Measurements from ENCODE around the gene ARL6. TPM values are rescaled to one million over a fixed set of nuclear protein-coding genes. Genes with fewer than 3 reads are reported as not detected.

Gene ARL6
- total RNA-seq, 1 donor from 2014 or later, result 6.0 TPM

DNA sequence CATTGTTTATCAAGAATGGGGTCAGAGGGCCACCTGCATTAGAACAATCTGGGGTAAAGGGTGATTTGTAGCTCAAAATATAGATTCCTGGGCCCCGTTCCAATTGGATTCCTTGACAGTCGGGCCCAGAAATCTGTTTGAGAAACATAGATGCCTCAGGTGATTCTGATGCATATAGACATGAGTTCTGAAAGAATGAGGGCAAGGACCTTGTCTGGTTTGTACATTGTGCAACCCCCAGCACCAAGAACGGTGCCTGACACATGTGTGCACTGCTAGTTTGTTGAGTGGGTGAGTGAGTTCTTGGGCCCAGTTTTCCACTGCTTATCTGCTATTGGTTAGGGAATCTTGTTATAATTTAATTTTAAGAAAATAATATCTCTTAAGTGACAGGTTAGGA, 73.8 kb downstream of the ARL6 start:
- peaks cover 4% of the 10 kb centered on the region for H3K9me3 Mint-ChIP-seq
- H3K36me3 Mint-ChIP-seq, result no peaks in the 10 kb centered on the region
- no peak overlapping the region for H3K4me3 Mint-ChIP-seq
- no peaks in the 10 kb centered on the region for H3K27me3 Mint-ChIP-seq
- no peak for DNase-seq (ENCODE audit: extremely low spot score, unreplicated experiment)
- peaks cover 13% of the 10 kb centered on the region for H3K4me1 Mint-ChIP-seq (ENCODE audit: unreplicated experiment)
- H3K27ac Mint-ChIP-seq, result no peak overlapping the region
- TF ChIP-seq, protein P1, sequence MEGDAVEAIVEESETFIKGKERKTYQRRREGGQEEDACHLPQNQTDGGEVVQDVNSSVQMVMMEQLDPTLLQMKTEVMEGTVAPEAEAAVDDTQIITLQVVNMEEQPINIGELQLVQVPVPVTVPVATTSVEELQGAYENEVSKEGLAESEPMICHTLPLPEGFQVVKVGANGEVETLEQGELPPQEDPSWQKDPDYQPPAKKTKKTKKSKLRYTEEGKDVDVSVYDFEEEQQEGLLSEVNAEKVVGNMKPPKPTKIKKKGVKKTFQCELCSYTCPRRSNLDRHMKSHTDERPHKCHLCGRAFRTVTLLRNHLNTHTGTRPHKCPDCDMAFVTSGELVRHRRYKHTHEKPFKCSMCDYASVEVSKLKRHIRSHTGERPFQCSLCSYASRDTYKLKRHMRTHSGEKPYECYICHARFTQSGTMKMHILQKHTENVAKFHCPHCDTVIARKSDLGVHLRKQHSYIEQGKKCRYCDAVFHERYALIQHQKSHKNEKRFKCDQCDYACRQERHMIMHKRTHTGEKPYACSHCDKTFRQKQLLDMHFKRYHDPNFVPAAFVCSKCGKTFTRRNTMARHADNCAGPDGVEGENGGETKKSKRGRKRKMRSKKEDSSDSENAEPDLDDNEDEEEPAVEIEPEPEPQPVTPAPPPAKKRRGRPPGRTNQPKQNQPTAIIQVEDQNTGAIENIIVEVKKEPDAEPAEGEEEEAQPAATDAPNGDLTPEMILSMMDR (conservative IDR thresholded peaks at IDR 0.05), result no peak

DNA sequence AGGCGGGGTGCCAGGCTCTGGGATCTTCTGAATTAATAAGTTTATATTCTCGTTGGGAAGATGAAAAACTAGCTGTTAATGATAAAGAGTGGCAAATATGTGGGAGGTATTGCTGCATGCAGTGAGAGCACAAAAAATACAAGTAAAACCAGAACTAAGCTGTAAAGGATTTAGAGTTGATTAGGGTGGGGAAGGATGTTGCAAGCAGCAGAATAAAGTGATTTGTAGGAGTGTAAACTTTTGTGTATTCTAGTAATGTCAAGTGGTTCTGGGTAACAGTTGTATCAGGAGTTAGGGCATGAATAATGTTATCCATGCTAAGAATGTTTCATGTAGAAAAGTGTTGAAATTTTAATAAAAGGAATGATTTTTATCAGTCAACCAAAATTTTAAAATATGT, 75.4 kb downstream of the ARL6 start:
- H3K4me3 Mint-ChIP-seq, result no peak overlapping the region
- H3K36me3 Mint-ChIP-seq, result peaks cover 4% of the 10 kb centered on the region
- H3K27me3 Mint-ChIP-seq, result no peaks in the 10 kb centered on the region
- TF ChIP-seq, protein P1 (conservative IDR thresholded peaks at IDR 0.05), result no peak
- no peak for DNase-seq (ENCODE audit: extremely low spot score, unreplicated experiment)
- no peak overlapping the region for H3K27ac Mint-ChIP-seq
- H3K4me1 Mint-ChIP-seq (ENCODE audit: unreplicated experiment), result peaks cover 13% of the 10 kb centered on the region
- peaks cover 4% of the 10 kb centered on the region for H3K9me3 Mint-ChIP-seq

DNA sequence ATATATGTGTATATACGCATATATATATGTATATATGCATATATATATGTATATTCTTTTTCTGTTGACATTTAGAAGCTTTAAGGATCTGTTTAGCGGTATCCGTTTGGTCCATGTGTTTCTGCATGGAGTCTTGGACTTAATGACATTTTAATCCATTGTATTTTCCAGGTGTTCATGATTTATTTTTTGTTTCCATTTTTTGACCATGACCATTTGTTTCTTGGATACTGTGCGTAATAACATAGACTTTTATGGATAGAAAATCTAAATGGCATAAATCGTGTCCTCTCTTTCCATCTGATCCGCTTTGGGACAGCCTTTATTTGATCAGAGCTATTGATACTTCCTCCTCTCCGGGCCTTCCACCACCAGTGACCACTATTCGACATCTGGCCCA, 76.7 kb downstream of the ARL6 start:
- no peak overlapping the region for H3K27ac Mint-ChIP-seq
- no peaks in the 10 kb centered on the region for H3K27me3 Mint-ChIP-seq
- peaks cover 4% of the 10 kb centered on the region for H3K36me3 Mint-ChIP-seq
- H3K9me3 Mint-ChIP-seq, result peaks cover 4% of the 10 kb centered on the region
- DNase-seq (ENCODE audit: extremely low spot score, unreplicated experiment), result no peak
- peaks cover 4% of the 10 kb centered on the region for H3K4me1 Mint-ChIP-seq (ENCODE audit: unreplicated experiment)
- TF ChIP-seq, protein P1 (conservative IDR thresholded peaks at IDR 0.05), result no peak
- H3K4me3 Mint-ChIP-seq, result no peak overlapping the region

DNA sequence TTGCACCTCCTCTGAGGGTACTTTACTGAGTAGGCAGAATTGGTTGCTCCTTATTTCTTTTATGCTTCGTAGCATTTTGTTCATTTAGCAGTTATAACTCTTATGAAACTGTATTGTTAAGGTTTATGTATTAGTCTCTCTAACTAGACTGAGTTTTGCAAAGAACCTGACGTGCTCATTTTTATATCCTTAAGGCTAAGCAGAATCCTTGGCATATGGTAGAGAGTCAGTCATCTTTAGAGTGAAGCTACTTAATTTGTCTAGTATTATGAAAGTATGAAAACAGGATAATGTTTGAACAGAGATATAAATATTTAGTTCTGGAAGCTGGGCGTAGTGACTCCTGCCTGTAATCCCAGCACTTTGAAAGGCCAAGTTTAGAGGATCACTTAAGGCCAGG, 77.4 kb downstream of the ARL6 start:
- peaks cover 4% of the 10 kb centered on the region for H3K9me3 Mint-ChIP-seq
- H3K27ac Mint-ChIP-seq, result no peak overlapping the region
- H3K4me3 Mint-ChIP-seq, result no peak overlapping the region
- TF ChIP-seq, protein P1 (conservative IDR thresholded peaks at IDR 0.05), result no peak
- peaks cover 7% of the 10 kb centered on the region for H3K36me3 Mint-ChIP-seq
- no peaks in the 10 kb centered on the region for H3K27me3 Mint-ChIP-seq
- H3K4me1 Mint-ChIP-seq (ENCODE audit: unreplicated experiment), result peaks cover 4% of the 10 kb centered on the region
- DNase-seq (ENCODE audit: extremely low spot score, unreplicated experiment), result no peak

DNA sequence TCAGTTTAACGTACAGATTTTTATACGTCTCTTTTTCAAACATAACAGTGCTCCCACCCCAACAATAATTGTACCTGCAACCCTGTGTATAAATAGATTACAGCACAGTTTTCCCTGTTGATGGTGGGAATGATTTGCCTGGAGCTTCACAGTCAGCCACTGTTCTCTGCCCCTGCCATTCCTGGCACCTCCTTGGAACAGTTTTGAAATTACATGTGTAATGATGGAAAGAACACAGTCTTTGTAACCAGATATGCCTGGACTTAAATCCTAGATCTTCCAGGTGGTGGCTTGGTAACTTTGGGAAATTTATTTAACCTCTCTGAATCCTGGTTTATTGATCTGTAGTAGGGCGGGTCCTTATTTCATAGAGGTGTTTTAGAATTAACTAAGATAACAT, 84.2 kb downstream of the ARL6 start:
- Mint-ChIP-seq H3K9me3 (peaks cover 4% of the 10 kb centered on the region), H3K27me3 (peaks cover 4% of the 10 kb centered on the region), H3K36me3 (peaks cover 13% of the 10 kb centered on the region), H3K4me3 (no peak overlapping the region), H3K27ac (no peak overlapping the region), H3K4me1 (ENCODE audit: unreplicated experiment) (no peaks in the 10 kb centered on the region)
- no peak for DNase-seq (ENCODE audit: extremely low spot score, unreplicated experiment)
- TF ChIP-seq, protein P1 (conservative IDR thresholded peaks at IDR 0.05), result no peak

Other genes with a start within 250 kb of the ARL6 start
- gene CRYBG3, start 57.3 kb downstream of the ARL6 start, total RNA-seq (ENCODE audit: low replicate concordance), result 6.3 and 13.5 TPM in 2 replicates
- 22.3 and 27.9 TPM in 2 replicates for gene RIOX2, start 207.7 kb downstream of the ARL6 start, total RNA-seq (ENCODE audit: low replicate concordance)

All from type B pancreatic cell (in vitro differentiated cells).